ENCODE results near the gene HSPA12A. TPM values are rescaled to one million over a fixed set of nuclear protein-coding genes. Genes with fewer than 3 reads are reported as not detected.

HSPA12A gene
- total and polyA plus RNA-seq, 2 of the 13 experiments (the other 11 are each of a cell fraction or from before 2014, with no cell fraction given) = 6.4 to 13.6 TPM

- intact Hi-C loops (cut with micrococcal nuclease; ENCODE audit: unreplicated experiment) = no loop called here
- DNase-seq (ENCODE audit: low spot score) = no peak
- ATAC-seq = no peak
- no peak overlapping the region for H3K4me3 ChIP-seq (replicated peaks in 1 of 3; ENCODE audit: insufficient read depth in 1 of 3, low read depth in 2 of 3, low read length in 3 of 3)
- no peaks in the 10 kb centered on the region for H3K27me3 ChIP-seq (ENCODE audit: control insufficient read depth in 1 of 2, insufficient read depth in 2 of 2, low read length in 2 of 2)
- no TSS peak for BruUV-seq (replicated peaks)
- ChIA-PET CTCF (ENCODE audit: low intra/inter-chr PET ratio, low total read pairs) (no interaction called here), POLR2A (no interaction called here)
- no peaks in the 10 kb centered on the region for H3K79me2 ChIP-seq (ENCODE audit: insufficient read depth, low read length)
- no peak overlapping the region for H3K27ac ChIP-seq (ENCODE audit: extremely low read length, insufficient read depth, low read length)
- no peak overlapping the region for H2AFZ ChIP-seq (ENCODE audit: low read length)
- peaks cover 25% of the 10 kb centered on the region for H3K4me1 ChIP-seq (ENCODE audit: insufficient read depth, low read length)
- H4K20me1 ChIP-seq (ENCODE audit: insufficient read depth, low read length) = no peaks in the 10 kb centered on the region
- FAIRE-seq = no peak
- WGBS (ENCODE audit: low lambda C conversion rate) = 80% methylated on average over 3 of the region's 4 CpGs
- in situ Hi-C loops (cut with HindIII; ENCODE audit: extremely low pct_ligation_motif_present, low pct_unique_long_range_greater_than_20kb) = no loop called here
- no peaks in the 10 kb centered on the region for H3K36me3 ChIP-seq (replicated peaks in 1 of 2; ENCODE audit: control insufficient read depth in 1 of 2, insufficient read depth in 2 of 2, low read length in 2 of 2)
- no peak overlapping the region for H3K4me2 ChIP-seq (ENCODE audit: low read depth, low read length)
- TF ChIP-seq CENPBD1 (CRISPR knock-in tag; IDR thresholded peaks at IDR 0.05; ENCODE audit: borderline replicate concordance, low read depth) (no peak), ZNF530 (CRISPR knock-in tag; IDR thresholded peaks at IDR 0.05; ENCODE audit: low read depth) (no peak), GTF3A (CRISPR knock-in tag; conservative IDR thresholded peaks at IDR 0.05) (no peak), ZGPAT (CRISPR knock-in tag; IDR thresholded peaks at IDR 0.05) (no peak), FOXK2 (IDR thresholded peaks at IDR 0.05) (no peak), ZNF281 (CRISPR knock-in tag; IDR thresholded peaks at IDR 0.05; ENCODE audit: borderline replicate concordance) (no peak), ASH2L (IDR thresholded peaks at IDR 0.05; ENCODE audit: insufficient read length, low read depth, low read length) (no peak), SCMH1 (CRISPR knock-in tag; IDR thresholded peaks at IDR 0.05; ENCODE audit: borderline replicate concordance) (no peak), ZNF567 (CRISPR knock-in tag; IDR thresholded peaks at IDR 0.05; ENCODE audit: borderline replicate concordance) (no peak), ZNF232 (CRISPR knock-in tag; IDR thresholded peaks at IDR 0.05; ENCODE audit: borderline replicate concordance) (no peak), ZBTB7B (CRISPR knock-in tag; IDR thresholded peaks at IDR 0.05) (no peak), ZNF788 (CRISPR knock-in tag; IDR thresholded peaks at IDR 0.05; ENCODE audit: borderline replicate concordance) (no peak), MEIS2 (CRISPR knock-in tag; IDR thresholded peaks at IDR 0.05) (no peak), TRIM24 (CRISPR knock-in tag; IDR thresholded peaks at IDR 0.05) (no peak)
- H3K9me3 ChIP-seq (ENCODE audit: low read length) = no peaks in the 10 kb centered on the region
- H3K9ac ChIP-seq (ENCODE audit: insufficient read depth, low read depth, low read length) = no peak overlapping the region
Measured at GRCh38 chr10:116716381-116716780, 26.0 kb downstream of the HSPA12A start.
